ENCODE measurements around the gene FAM234B. TPM values are rescaled to one million over a fixed set of nuclear protein-coding genes. Genes with fewer than 3 reads are reported as not detected.

The FAM234B gene
- total RNA-seq (1 to 10 TPM; 3.4 to 4.6 (median 4.1) TPM), polyA plus RNA-seq (1.1 TPM)
- long read RNA-seq, donor 1, full-length matches to known transcripts, result 1 of 4 reads
- long read RNA-seq, donor 1, partial matches to known transcripts, result 2 of 4 reads
- long read RNA-seq, donor 1, other reads (novel, unspliced or antisense), result 1 of 4 reads
- long read RNA-seq, donor 2, full-length matches to known transcripts, result 2 of 4 reads
- long read RNA-seq, donor 2, partial matches to known transcripts, result 0 of 4 reads
- long read RNA-seq, donor 2, other reads (novel, unspliced or antisense), result 2 of 4 reads
- long read RNA-seq, donor 3, full-length matches to known transcripts, result 3 of 7 reads
- long read RNA-seq, donor 3, partial matches to known transcripts, result 1 of 7 reads
- long read RNA-seq, donor 3, other reads (novel, unspliced or antisense), result 3 of 7 reads
- long read RNA-seq, donor 4, full-length matches to known transcripts, result 2 of 3 reads
- long read RNA-seq, donor 4, partial matches to known transcripts, result 1 of 3 reads
- long read RNA-seq, donor 4, other reads (novel, unspliced or antisense), result 0 of 3 reads

GRCh38 chr12:13044002-13044905, at the start of gene FAM234B:
Gene FAM234B (plus strand): TSS chr12:13044381. CDS start chr12:13044404, 23 bp downstream.
- 2% methylated on average over 74 of the region's 74 CpGs for WGBS
- Histone ChIP-seq H3K4me1 (ENCODE audit: control insufficient read depth, insufficient read depth, low read length) (no peaks in the 10 kb centered on the region), H3K27ac (ENCODE audit: low read length) (no peak within 1 kb of the TSS), H3K4me3 (ENCODE audit: low read length) (peak within 1 kb of the TSS; percentile 71), H3K27me3 (ENCODE audit: control insufficient read depth, insufficient read depth) (no peaks in the 10 kb centered on the region), H3K9me3 (ENCODE audit: control insufficient read depth, low read length) (no peaks in the 10 kb centered on the region)
- ATAC-seq (peak; percentile 97 to 99), DNase-seq (peak; percentile 88 to 95 (median 94))
- intact Hi-C loops (cut with DNase I), result no loop called here

GRCh38 chr12:12995088-12995487, 49.1 kb upstream of the FAM234B start:
- no peak for DNase-seq
- Histone ChIP-seq H3K4me3 (ENCODE audit: low read length) (no peak overlapping the region), H3K9me3 (ENCODE audit: control insufficient read depth, low read length) (no peaks in the 10 kb centered on the region), H3K27ac (ENCODE audit: low read length) (no peak overlapping the region), H3K27me3 (ENCODE audit: control insufficient read depth, insufficient read depth) (no peaks in the 10 kb centered on the region), H3K4me1 (ENCODE audit: control insufficient read depth, insufficient read depth, low read length) (peaks cover 15% of the 10 kb centered on the region)
- 98% methylated on average over 3 of the region's 3 CpGs for WGBS
- no peak for ATAC-seq
- intact Hi-C loops (cut with DNase I), result no loop called here

- DNase-seq, result no peak
- Histone ChIP-seq H3K27me3 (ENCODE audit: control insufficient read depth, insufficient read depth) (no peaks in the 10 kb centered on the region), H3K27ac (ENCODE audit: low read length) (no peak overlapping the region), H3K4me3 (ENCODE audit: low read length) (no peak overlapping the region), H3K4me1 (ENCODE audit: control insufficient read depth, insufficient read depth, low read length) (peaks cover 15% of the 10 kb centered on the region), H3K9me3 (ENCODE audit: control insufficient read depth, low read length) (no peaks in the 10 kb centered on the region)
- WGBS, result 35% methylated on average over 3 of the region's 3 CpGs
- intact Hi-C loops (cut with DNase I), result no loop called here
- ATAC-seq, result no peak
These were observed 48.0 kb upstream of the FAM234B start for GRCh38 chr12:12996209-12996608.

- 40% methylated on average over 3 of the region's 3 CpGs for WGBS
- DNase-seq, result no peak
- Histone ChIP-seq H3K9me3 (ENCODE audit: control insufficient read depth, low read length) (no peaks in the 10 kb centered on the region), H3K4me3 (ENCODE audit: low read length) (no peak overlapping the region), H3K4me1 (ENCODE audit: control insufficient read depth, insufficient read depth, low read length) (peaks cover 21% of the 10 kb centered on the region), H3K27me3 (ENCODE audit: control insufficient read depth, insufficient read depth) (no peaks in the 10 kb centered on the region), H3K27ac (ENCODE audit: low read length) (no peak overlapping the region)
- no peak for ATAC-seq
- intact Hi-C loops (cut with DNase I), result no loop called here
These were observed 47.0 kb upstream of the FAM234B start for GRCh38 chr12:12997156-12997555.

GRCh38 chr12:12997734-12998133, 46.4 kb upstream of the FAM234B start:
- no peak for DNase-seq
- Histone ChIP-seq H3K27ac (ENCODE audit: low read length) (no peak overlapping the region), H3K9me3 (ENCODE audit: control insufficient read depth, low read length) (no peaks in the 10 kb centered on the region), H3K4me1 (ENCODE audit: control insufficient read depth, insufficient read depth, low read length) (peaks cover 21% of the 10 kb centered on the region), H3K4me3 (ENCODE audit: low read length) (no peak overlapping the region), H3K27me3 (ENCODE audit: control insufficient read depth, insufficient read depth) (no peaks in the 10 kb centered on the region)
- no peak for ATAC-seq
- intact Hi-C loops (cut with DNase I), result no loop called here
- 92% methylated on average over 2 of the region's 2 CpGs for WGBS

- peaks cover 21% of the 10 kb centered on the region for H3K4me1 ChIP-seq (ENCODE audit: control insufficient read depth, insufficient read depth, low read length)
- H3K4me3 ChIP-seq (ENCODE audit: low read length), result no peak overlapping the region
- 83% methylated on average over 4 of the region's 4 CpGs for WGBS
- intact Hi-C loops (cut with DNase I), result no loop called here
- DNase-seq (no peak), ATAC-seq (no peak)
- H3K27ac ChIP-seq (ENCODE audit: low read length), result no peak overlapping the region
- H3K9me3 ChIP-seq (ENCODE audit: control insufficient read depth, low read length), result no peaks in the 10 kb centered on the region
- no peaks in the 10 kb centered on the region for H3K27me3 ChIP-seq (ENCODE audit: control insufficient read depth, insufficient read depth)
These were observed 45.9 kb upstream of the FAM234B start for GRCh38 chr12:12998248-12998647.

GRCh38 chr12:12999271-12999958, 44.8 kb upstream of the FAM234B start:
- 10% methylated on average over 22 of the region's 22 CpGs for WGBS
- intact Hi-C loops (cut with DNase I), result no loop called here
- DNase-seq, result no peak

GRCh38 chr12:12999959-13000615, 44.1 kb upstream of the FAM234B start, which contains the start of gene HEBP1:
Gene HEBP1 (minus strand): TSS chr12:13000265. CDS start chr12:13000114, 151 bp downstream.
- intact Hi-C loops (cut with DNase I), result loop anchor here in 2 of 4 donors (10.0 kb wide), 2 partner anchors 205 to 215 kb away; no protein-coding TSS in a partner anchor

More at GRCh38 chr12:12999271-12999958, 44.8 kb upstream of the FAM234B start:
- peak in 1 of 2 donors; percentile 11 for ATAC-seq
- Histone ChIP-seq H3K27ac (ENCODE audit: low read length) (peak overlapping the region; percentile 34), H3K4me3 (ENCODE audit: low read length) (peak overlapping the region; percentile 51), H3K9me3 (ENCODE audit: control insufficient read depth, low read length) (no peaks in the 10 kb centered on the region), H3K4me1 (ENCODE audit: control insufficient read depth, insufficient read depth, low read length) (peaks cover 20% of the 10 kb centered on the region), H3K27me3 (ENCODE audit: control insufficient read depth, insufficient read depth) (no peaks in the 10 kb centered on the region)

GRCh38 chr12:13000616-13000924, 43.6 kb upstream of the FAM234B start:
- 0% methylated on average over 16 of the region's 16 CpGs for WGBS
- intact Hi-C loops (cut with DNase I), result loop anchor here in 2 of 4 donors (10.0 kb wide), 2 partner anchors 204 to 214 kb away; no protein-coding TSS in a partner anchor
- peak overlapping the region; percentile 83 for H3K27ac ChIP-seq (ENCODE audit: low read length)
- no peaks in the 10 kb centered on the region for H3K9me3 ChIP-seq (ENCODE audit: control insufficient read depth, low read length)
- peak; percentile 25 to 54 for ATAC-seq
- H3K27me3 ChIP-seq (ENCODE audit: control insufficient read depth, insufficient read depth), result no peaks in the 10 kb centered on the region
- H3K4me3 ChIP-seq (ENCODE audit: low read length), result peak overlapping the region; percentile 79
- H3K4me1 ChIP-seq (ENCODE audit: control insufficient read depth, insufficient read depth, low read length), result peaks cover 18% of the 10 kb centered on the region
- no peak for DNase-seq

More at GRCh38 chr12:12999959-13000615, 44.1 kb upstream of the FAM234B start, which contains the start of gene HEBP1:
- Histone ChIP-seq H3K9me3 (ENCODE audit: control insufficient read depth, low read length) (no peaks in the 10 kb centered on the region), H3K27me3 (ENCODE audit: control insufficient read depth, insufficient read depth) (no peaks in the 10 kb centered on the region), H3K27ac (ENCODE audit: low read length) (peak within 1 kb of the TSS; percentile 83), H3K4me3 (ENCODE audit: low read length) (peak within 1 kb of the TSS; percentile 79), H3K4me1 (ENCODE audit: control insufficient read depth, insufficient read depth, low read length) (peaks cover 18% of the 10 kb centered on the region)
- WGBS, result under 1% methylated on average over 69 of the region's 69 CpGs
- ATAC-seq, result peak; percentile 95 to 97
- peak; percentile 95 to 99 (median 98) for DNase-seq
